Measurements from ENCODE around the gene LSS.

DNA sequence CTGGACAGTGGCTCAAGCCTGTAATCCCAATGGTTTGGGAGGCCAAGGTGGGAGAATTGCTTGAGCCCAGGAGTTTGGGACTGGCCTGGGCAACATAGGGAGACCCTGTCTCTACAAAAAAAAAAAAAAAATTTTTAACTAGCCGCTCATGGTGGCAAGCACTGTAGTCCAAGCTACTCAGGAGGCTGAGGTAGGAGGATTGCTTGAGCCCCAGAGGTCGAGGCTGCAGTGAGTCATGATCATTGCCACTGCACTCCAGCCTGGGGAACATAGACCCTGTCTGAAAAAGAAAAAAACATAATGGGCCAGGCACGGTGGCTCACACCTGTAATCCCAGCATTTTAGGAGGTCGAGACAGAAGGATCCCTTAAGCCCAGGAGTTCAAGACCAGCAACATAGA lies 49.6 kb downstream of the LSS start:
- TF ChIP-seq, protein P1, sequence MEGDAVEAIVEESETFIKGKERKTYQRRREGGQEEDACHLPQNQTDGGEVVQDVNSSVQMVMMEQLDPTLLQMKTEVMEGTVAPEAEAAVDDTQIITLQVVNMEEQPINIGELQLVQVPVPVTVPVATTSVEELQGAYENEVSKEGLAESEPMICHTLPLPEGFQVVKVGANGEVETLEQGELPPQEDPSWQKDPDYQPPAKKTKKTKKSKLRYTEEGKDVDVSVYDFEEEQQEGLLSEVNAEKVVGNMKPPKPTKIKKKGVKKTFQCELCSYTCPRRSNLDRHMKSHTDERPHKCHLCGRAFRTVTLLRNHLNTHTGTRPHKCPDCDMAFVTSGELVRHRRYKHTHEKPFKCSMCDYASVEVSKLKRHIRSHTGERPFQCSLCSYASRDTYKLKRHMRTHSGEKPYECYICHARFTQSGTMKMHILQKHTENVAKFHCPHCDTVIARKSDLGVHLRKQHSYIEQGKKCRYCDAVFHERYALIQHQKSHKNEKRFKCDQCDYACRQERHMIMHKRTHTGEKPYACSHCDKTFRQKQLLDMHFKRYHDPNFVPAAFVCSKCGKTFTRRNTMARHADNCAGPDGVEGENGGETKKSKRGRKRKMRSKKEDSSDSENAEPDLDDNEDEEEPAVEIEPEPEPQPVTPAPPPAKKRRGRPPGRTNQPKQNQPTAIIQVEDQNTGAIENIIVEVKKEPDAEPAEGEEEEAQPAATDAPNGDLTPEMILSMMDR (IDR thresholded peaks at IDR 0.05), result no peak
- no peak for TF ChIP-seq POLR2A (IDR thresholded peaks at IDR 0.05)
